Measurements from ENCODE around the gene SPNS2.

DNA sequence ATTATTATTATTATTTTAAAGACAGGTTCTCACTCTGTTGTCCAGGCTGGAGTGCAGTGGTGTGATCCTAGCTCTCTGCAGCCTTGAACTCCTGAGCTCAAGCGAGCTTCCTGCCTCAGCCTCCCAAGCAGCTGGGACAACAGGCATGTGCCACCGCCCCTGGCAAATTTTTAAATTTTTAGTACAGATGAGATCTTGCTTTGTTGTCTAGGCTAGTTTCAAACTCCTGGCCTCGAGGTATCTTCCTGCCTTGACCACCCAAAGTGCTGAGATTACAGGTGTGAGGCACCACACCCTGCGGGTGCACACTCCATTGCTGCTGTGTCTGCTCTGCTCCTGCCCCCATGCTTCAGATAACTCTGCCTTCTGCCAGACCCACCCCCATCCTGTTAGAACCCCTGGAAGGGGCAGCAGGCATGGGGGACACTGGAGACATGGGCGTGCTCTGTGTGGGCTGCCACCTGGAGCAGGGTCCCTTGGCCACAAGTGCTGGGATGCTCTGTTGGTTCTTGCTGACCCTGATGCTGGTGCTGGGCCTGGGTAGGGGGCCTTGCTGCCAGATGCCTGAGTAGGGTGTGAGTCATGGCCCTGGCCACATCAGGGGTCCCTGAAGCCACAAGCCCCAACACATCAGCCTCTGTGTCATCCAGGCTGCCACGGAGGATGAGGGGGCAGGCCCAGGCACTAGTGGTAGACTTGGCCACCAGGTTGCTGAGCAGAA lies 59.1 kb downstream of the SPNS2 start:
- TF ChIP-seq, protein P1, sequence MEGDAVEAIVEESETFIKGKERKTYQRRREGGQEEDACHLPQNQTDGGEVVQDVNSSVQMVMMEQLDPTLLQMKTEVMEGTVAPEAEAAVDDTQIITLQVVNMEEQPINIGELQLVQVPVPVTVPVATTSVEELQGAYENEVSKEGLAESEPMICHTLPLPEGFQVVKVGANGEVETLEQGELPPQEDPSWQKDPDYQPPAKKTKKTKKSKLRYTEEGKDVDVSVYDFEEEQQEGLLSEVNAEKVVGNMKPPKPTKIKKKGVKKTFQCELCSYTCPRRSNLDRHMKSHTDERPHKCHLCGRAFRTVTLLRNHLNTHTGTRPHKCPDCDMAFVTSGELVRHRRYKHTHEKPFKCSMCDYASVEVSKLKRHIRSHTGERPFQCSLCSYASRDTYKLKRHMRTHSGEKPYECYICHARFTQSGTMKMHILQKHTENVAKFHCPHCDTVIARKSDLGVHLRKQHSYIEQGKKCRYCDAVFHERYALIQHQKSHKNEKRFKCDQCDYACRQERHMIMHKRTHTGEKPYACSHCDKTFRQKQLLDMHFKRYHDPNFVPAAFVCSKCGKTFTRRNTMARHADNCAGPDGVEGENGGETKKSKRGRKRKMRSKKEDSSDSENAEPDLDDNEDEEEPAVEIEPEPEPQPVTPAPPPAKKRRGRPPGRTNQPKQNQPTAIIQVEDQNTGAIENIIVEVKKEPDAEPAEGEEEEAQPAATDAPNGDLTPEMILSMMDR (IDR thresholded peaks at IDR 0.05), result no peak
- TF ChIP-seq POLR2A (IDR thresholded peaks at IDR 0.05), result no peak

All from vagina (tissue), 2 donors.